ENCODE data around the gene PNMA6A.
"Not testable (repeated sequence)": the region's sequence is repeated elsewhere in the genome, so short reads cannot be mapped to it uniquely, and the experiment has no call there.

PNMA6A gene

DNA sequence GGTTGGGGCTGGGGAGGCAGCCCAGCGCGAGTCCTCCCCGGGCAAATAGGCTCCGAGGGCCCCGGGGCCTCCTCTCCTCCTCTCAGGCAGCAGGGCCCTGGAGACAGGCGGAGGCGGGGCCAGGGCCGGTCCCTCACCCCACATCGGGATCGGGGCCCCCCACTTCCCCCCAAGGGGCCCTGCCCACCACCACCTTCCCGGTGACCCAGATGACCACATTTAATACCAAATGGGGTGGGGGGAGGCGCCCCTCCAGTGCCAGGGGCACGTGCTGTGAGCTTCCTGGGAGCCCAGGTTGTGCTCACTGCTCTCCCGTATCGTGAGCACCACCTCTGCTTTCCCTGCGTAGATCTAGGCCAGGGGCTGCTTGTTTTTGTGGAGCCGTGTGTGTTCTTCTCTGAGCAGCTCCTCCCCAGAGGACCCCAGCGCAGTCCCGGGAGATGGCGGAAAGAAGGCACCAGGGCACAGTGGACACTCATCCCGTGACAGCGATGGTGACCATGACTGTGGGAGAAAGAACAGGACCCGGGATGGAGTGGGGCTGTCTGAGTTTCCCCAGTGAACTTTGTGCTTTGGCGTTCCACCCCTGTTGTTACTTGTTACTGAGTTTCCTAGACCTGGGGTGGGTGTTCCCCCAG lies 2.1 kb downstream of the PNMA6A start:
- no peaks in the 10 kb centered on the region for H3K4me1 ChIP-seq (ENCODE audit: insufficient read depth, low read length)
- H4K20me1 ChIP-seq (ENCODE audit: insufficient read depth, low read length): no peaks in the 10 kb centered on the region
- no peak overlapping the region for H3K4me2 ChIP-seq (ENCODE audit: insufficient read depth, low read length)
- no peak overlapping the region for H3K9ac ChIP-seq (ENCODE audit: low read depth, low read length)
- H3K36me3 ChIP-seq (ENCODE audit: insufficient read depth, low read length): no peaks in the 10 kb centered on the region
- no peak overlapping the region for H3K27ac ChIP-seq (ENCODE audit: low read length)
- no peaks in the 10 kb centered on the region for H3K79me2 ChIP-seq (ENCODE audit: insufficient read depth, low read length)
- H3K9me3 ChIP-seq (ENCODE audit: insufficient read depth, low read length, severe bottlenecking): no peaks in the 10 kb centered on the region
- no peak for DNase-seq
- no peak overlapping the region for H2AFZ ChIP-seq (ENCODE audit: low read depth, low read length)
- no peaks in the 10 kb centered on the region for H3K27me3 ChIP-seq (ENCODE audit: insufficient read depth, low read length, poor library complexity)
- no peak for TF ChIP-seq CTCF (IDR thresholded peaks at IDR 0.05; ENCODE audit: borderline replicate concordance, extremely low read depth, low read length, poor library complexity, severe bottlenecking)
- no peak for TF ChIP-seq EZH2 (IDR thresholded peaks at IDR 0.05; ENCODE audit: borderline replicate concordance, low read depth, low read length, severe bottlenecking)
- ATAC-seq (ENCODE audit: insufficient read depth, low read depth): no peak
- H3K4me3 ChIP-seq (ENCODE audit: low read depth in 1 of 2, low read length in 2 of 2): no peak overlapping the region

DNA sequence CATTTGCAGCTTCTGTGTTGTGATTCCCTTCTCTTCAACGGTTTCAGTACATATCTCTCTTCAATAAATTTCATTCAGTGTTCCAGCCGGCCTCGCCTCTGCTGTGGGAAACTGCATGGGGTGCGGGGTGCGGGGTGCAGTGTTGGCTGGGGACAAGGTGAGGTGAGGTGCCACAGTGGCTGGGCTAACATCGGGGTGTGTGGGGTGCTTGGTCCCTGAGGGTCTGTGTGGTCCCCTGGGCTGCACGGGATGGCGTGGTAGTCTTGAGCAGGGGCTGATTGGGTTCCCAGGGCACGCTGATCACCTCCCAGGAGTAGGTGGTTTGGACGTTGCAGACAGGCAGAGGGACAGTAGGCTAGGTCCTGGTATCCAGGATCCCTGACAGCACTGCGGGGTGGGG lies 2.7 kb downstream of the PNMA6A start:
- H3K27me3 ChIP-seq (ENCODE audit: insufficient read depth, low read length, poor library complexity): no peaks in the 10 kb centered on the region
- H3K36me3 ChIP-seq (ENCODE audit: insufficient read depth, low read length): no peaks in the 10 kb centered on the region
- no peaks in the 10 kb centered on the region for H3K4me1 ChIP-seq (ENCODE audit: insufficient read depth, low read length)
- H3K79me2 ChIP-seq (ENCODE audit: insufficient read depth, low read length): no peaks in the 10 kb centered on the region
- H3K4me2 ChIP-seq (ENCODE audit: insufficient read depth, low read length): no peak overlapping the region
- H4K20me1 ChIP-seq (ENCODE audit: insufficient read depth, low read length): no peaks in the 10 kb centered on the region
- H3K27ac ChIP-seq (ENCODE audit: low read length): no peak overlapping the region
- no peak for TF ChIP-seq EZH2 (IDR thresholded peaks at IDR 0.05; ENCODE audit: borderline replicate concordance, low read depth, low read length, severe bottlenecking)
- no peak for TF ChIP-seq CTCF (IDR thresholded peaks at IDR 0.05; ENCODE audit: borderline replicate concordance, extremely low read depth, low read length, poor library complexity, severe bottlenecking)
- H3K4me3 ChIP-seq (ENCODE audit: low read depth in 1 of 2, low read length in 2 of 2): no peak overlapping the region
- H2AFZ ChIP-seq (ENCODE audit: low read depth, low read length): no peak overlapping the region
- no peak for DNase-seq
- no peak for ATAC-seq (ENCODE audit: insufficient read depth, low read depth)
- H3K9ac ChIP-seq (ENCODE audit: low read depth, low read length): no peak overlapping the region
- no peaks in the 10 kb centered on the region for H3K9me3 ChIP-seq (ENCODE audit: insufficient read depth, low read length, severe bottlenecking)

GRCh38 chrX:153075366-153075765 lies 3.1 kb downstream of the PNMA6A start:
- Histone ChIP-seq H3K9me3 (ENCODE audit: insufficient read depth, low read length, severe bottlenecking) (no peaks in the 10 kb centered on the region), H3K4me1 (ENCODE audit: insufficient read depth, low read length) (no peaks in the 10 kb centered on the region), H3K4me3 (ENCODE audit: low read depth in 1 of 2, low read length in 2 of 2) (no peak overlapping the region), H3K27ac (ENCODE audit: low read length) (no peak overlapping the region), H3K79me2 (ENCODE audit: insufficient read depth, low read length) (no peaks in the 10 kb centered on the region), H3K36me3 (ENCODE audit: insufficient read depth, low read length) (no peaks in the 10 kb centered on the region), H4K20me1 (ENCODE audit: insufficient read depth, low read length) (no peaks in the 10 kb centered on the region), H2AFZ (ENCODE audit: low read depth, low read length) (no peak overlapping the region), H3K9ac (ENCODE audit: low read depth, low read length) (no peak overlapping the region), H3K4me2 (ENCODE audit: insufficient read depth, low read length) (no peak overlapping the region), H3K27me3 (ENCODE audit: insufficient read depth, low read length, poor library complexity) (no peaks in the 10 kb centered on the region)
- TF ChIP-seq EZH2 (IDR thresholded peaks at IDR 0.05; ENCODE audit: borderline replicate concordance, low read depth, low read length, severe bottlenecking) (no peak), CTCF (IDR thresholded peaks at IDR 0.05; ENCODE audit: borderline replicate concordance, extremely low read depth, low read length, poor library complexity, severe bottlenecking) (no peak)
- ATAC-seq (ENCODE audit: insufficient read depth, low read depth): no peak
- no peak for DNase-seq

- DNase-seq; H3K79me2 ChIP-seq (ENCODE audit: insufficient read depth, low read length); H3K4me3 ChIP-seq (ENCODE audit: low read depth in 1 of 2, low read length in 2 of 2); H3K9me3 ChIP-seq (ENCODE audit: insufficient read depth, low read length, severe bottlenecking); H3K27ac ChIP-seq (ENCODE audit: low read length); H3K4me2 ChIP-seq (ENCODE audit: insufficient read depth, low read length); ATAC-seq (ENCODE audit: insufficient read depth, low read depth); H3K36me3 ChIP-seq (ENCODE audit: insufficient read depth, low read length); H2AFZ ChIP-seq (ENCODE audit: low read depth, low read length); H3K4me1 ChIP-seq (ENCODE audit: insufficient read depth, low read length); H3K27me3 ChIP-seq (ENCODE audit: insufficient read depth, low read length, poor library complexity); H4K20me1 ChIP-seq (ENCODE audit: insufficient read depth, low read length); H3K9ac ChIP-seq (ENCODE audit: low read depth, low read length): not testable (repeated sequence)
These were observed 5.3 kb downstream of the PNMA6A start for GRCh38 chrX:153077437-153078135.

DNA sequence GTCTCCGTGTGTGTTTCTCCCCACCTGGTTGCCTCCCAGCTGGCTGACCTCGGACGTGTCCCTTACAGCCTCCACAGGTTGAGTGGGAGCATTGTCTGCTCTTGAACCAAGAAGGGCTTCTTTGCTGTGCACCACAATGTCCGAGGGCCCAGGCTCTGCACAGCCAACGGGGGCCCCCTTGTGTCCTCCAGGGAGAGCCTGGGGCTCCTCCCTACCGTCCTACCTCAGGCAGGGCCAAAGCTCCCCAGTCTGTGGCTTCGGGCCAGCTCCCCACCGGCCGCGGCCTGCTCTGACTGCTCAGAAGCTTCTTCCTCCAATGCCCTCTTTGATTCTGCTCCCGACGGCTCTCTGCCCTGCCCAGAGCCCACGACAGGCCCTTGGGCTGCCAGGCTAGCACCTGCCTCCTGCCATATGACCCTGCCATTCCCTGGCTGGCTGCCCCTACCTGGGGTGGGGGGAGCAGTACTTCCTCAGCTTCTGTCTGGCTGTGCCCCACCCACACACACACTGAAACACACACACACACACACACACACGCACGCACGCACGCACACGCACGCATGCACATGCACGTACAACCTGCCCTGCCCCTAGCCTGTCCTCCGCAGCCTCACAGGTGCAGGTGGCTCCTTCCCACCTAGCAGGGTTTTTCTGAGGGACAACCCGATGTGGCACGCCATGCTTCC lies 11.1 kb downstream of the PNMA6A start:
- not testable (repeated sequence) for H3K9ac ChIP-seq (ENCODE audit: low read depth, low read length); H3K27ac ChIP-seq (ENCODE audit: low read length); ATAC-seq (ENCODE audit: insufficient read depth, low read depth); H2AFZ ChIP-seq (ENCODE audit: low read depth, low read length); DNase-seq; H3K27me3 ChIP-seq (ENCODE audit: insufficient read depth, low read length, poor library complexity); H4K20me1 ChIP-seq (ENCODE audit: insufficient read depth, low read length); H3K79me2 ChIP-seq (ENCODE audit: insufficient read depth, low read length); H3K4me1 ChIP-seq (ENCODE audit: insufficient read depth, low read length); H3K4me3 ChIP-seq (ENCODE audit: low read depth in 1 of 2, low read length in 2 of 2); H3K4me2 ChIP-seq (ENCODE audit: insufficient read depth, low read length); H3K36me3 ChIP-seq (ENCODE audit: insufficient read depth, low read length); H3K9me3 ChIP-seq (ENCODE audit: insufficient read depth, low read length, severe bottlenecking)
